Renal pelvis (tissue), 4 donors: ENCODE data around the gene ANO1. TPM values are rescaled to one million over a fixed set of nuclear protein-coding genes. Genes with fewer than 3 reads are reported as not detected.

Experiments used
- DNase-seq: peaks from one replicate; pipeline ENCODE4 v3.0.0-alpha.2; 2013
- polyA plus RNA-seq, 3 donors: library from polyadenylated mRNA; unstranded; fragments of 120-200 nt; gene quantifications; one replicate each; pipeline ENCODE4 v1.2.1, GENCODE V29; 2013; ENCODE audit not compliant: insufficient read length in 3 of 3

ANO1 gene
- polyA plus RNA-seq, 3 donors, result 13.1 to 16.8 (median 15.2) TPM

- no peak for DNase-seq
Observed at GRCh38 chr11:70095541-70096252, 17.6 kb downstream of the ANO1 start.

GRCh38 chr11:70097783-70098563 is 19.9 kb downstream of the ANO1 start:
- DNase-seq, result no peak

GRCh38 chr11:70098936-70099335 is 20.8 kb downstream of the ANO1 start:
- DNase-seq, result no peak

- no peak for DNase-seq
Observed at GRCh38 chr11:70099578-70100279, 21.6 kb downstream of the ANO1 start.

GRCh38 chr11:70100280-70100603 is 22.1 kb downstream of the ANO1 start:
- no peak for DNase-seq

GRCh38 chr11:70100791-70101190 is 22.7 kb downstream of the ANO1 start:
- DNase-seq, result no peak

- DNase-seq, result peak; percentile 72
Observed at GRCh38 chr11:70103256-70103975, 25.3 kb downstream of the ANO1 start.

- no peak for DNase-seq
Observed at GRCh38 chr11:70104419-70104818, 26.3 kb downstream of the ANO1 start.

- no peak for DNase-seq
Observed at GRCh38 chr11:70104961-70105360, 26.8 kb downstream of the ANO1 start.

- no peak for DNase-seq
Observed at GRCh38 chr11:70105369-70105754, 27.2 kb downstream of the ANO1 start.

- DNase-seq, result no peak
Observed at GRCh38 chr11:70105755-70106571, 27.8 kb downstream of the ANO1 start.

GRCh38 chr11:70106757-70107156 is 28.6 kb downstream of the ANO1 start:
- DNase-seq, result no peak

- no peak for DNase-seq
Observed at GRCh38 chr11:70107191-70107590, 29.1 kb downstream of the ANO1 start.

- DNase-seq, result no peak
Observed at GRCh38 chr11:70107756-70108155, 29.6 kb downstream of the ANO1 start.

GRCh38 chr11:70108250-70108649 is 30.1 kb downstream of the ANO1 start:
- no peak for DNase-seq

- DNase-seq, result no peak
Observed at GRCh38 chr11:70109006-70109405, 30.9 kb downstream of the ANO1 start.

GRCh38 chr11:70109903-70110302 is 31.8 kb downstream of the ANO1 start:
- DNase-seq, result no peak

GRCh38 chr11:70110538-70111055 is 32.5 kb downstream of the ANO1 start:
- no peak for DNase-seq

GRCh38 chr11:70111269-70112016 is 33.3 kb downstream of the ANO1 start:
- DNase-seq, result no peak

GRCh38 chr11:70112017-70112434 is 33.9 kb downstream of the ANO1 start:
- no peak for DNase-seq
